ENCODE results near the gene A2M.

The A2M gene

DNA sequence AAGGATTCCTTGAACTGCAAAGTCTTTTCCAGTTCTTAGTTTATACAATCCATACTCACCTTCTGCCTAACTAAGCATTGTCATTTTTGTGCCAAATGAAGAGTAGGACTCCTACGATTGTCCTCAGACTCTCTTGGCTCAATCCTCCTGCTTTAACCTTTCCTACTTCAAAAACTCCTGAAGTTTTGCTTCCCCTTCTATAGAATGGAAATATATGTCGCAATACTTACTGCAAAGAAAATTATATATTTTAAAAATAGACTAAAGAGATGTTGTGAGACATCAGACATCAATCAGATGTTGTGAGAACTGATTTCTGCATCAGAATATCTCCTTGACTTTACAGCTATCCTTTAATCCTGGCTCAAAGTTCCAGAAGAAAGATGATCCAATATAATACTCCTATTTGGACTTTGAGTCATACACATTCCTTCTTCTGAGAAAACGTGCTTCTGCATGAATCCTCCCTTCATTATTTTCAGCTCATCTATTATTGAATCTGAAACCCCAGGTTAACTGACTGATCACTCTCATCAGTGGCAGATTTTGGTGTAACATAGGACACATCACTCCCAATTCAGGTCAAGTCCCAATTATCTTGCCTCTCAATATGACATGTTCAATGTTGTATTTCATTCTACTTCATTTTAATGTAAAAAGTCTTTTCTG is 48.8 kb downstream of the A2M start:
- no peak for DNase-seq (ENCODE audit: low read depth)
- H3K4me3 ChIP-seq (ENCODE audit: low read length): no peak overlapping the region
- TF ChIP-seq, protein P1, sequence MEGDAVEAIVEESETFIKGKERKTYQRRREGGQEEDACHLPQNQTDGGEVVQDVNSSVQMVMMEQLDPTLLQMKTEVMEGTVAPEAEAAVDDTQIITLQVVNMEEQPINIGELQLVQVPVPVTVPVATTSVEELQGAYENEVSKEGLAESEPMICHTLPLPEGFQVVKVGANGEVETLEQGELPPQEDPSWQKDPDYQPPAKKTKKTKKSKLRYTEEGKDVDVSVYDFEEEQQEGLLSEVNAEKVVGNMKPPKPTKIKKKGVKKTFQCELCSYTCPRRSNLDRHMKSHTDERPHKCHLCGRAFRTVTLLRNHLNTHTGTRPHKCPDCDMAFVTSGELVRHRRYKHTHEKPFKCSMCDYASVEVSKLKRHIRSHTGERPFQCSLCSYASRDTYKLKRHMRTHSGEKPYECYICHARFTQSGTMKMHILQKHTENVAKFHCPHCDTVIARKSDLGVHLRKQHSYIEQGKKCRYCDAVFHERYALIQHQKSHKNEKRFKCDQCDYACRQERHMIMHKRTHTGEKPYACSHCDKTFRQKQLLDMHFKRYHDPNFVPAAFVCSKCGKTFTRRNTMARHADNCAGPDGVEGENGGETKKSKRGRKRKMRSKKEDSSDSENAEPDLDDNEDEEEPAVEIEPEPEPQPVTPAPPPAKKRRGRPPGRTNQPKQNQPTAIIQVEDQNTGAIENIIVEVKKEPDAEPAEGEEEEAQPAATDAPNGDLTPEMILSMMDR (conservative IDR thresholded peaks at IDR 0.05; ENCODE audit: low read depth, low read length): no peak

DNA sequence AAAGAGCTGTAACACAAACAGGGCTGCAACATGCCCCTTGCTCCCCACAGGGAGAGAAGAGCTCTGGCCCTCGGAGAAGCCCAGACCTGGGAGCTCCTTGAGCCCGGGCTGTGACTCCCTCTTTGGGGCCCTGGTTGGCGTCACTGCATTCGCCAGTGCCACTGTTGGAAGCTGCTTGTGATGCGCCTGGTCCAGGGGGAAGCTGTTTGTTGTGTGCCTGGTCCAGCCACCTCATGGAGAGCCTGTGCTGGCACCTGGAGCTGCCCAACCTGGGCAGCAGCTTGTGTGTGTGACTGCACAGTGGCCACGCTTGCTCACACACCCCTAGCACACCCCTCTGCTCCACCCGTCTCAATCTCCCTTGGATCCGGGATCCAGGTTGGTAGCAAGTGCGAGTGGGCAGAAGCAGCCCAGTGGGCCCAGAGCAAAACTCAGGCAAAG is 49.5 kb downstream of the A2M start:
- DNase-seq (ENCODE audit: low read depth): no peak
- TF ChIP-seq, protein P1 (conservative IDR thresholded peaks at IDR 0.05; ENCODE audit: low read depth, low read length): no peak

DNA sequence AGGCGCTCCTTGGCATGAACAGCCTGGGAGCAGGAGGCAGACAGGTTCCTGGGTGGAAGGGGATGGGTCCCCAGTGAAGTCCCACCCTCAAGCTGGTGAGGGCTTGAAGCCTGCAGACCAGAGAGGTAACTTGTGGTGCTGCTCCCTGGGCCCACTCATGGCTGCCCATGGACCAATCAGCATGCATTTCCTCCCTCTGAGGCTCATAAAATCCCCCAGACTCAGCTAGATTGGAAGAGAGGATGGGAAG is 50.2 kb downstream of the A2M start:
- no peak for DNase-seq (ENCODE audit: low read depth)
- TF ChIP-seq, protein P1 (conservative IDR thresholded peaks at IDR 0.05; ENCODE audit: low read depth, low read length): no peak
- peak overlapping the region; percentile 75 for H3K4me3 ChIP-seq (ENCODE audit: low read length)

More for the DNA sequence above, 49.5 kb downstream of the A2M start:
- H3K4me3 ChIP-seq (ENCODE audit: low read length): no peak overlapping the region

DNA sequence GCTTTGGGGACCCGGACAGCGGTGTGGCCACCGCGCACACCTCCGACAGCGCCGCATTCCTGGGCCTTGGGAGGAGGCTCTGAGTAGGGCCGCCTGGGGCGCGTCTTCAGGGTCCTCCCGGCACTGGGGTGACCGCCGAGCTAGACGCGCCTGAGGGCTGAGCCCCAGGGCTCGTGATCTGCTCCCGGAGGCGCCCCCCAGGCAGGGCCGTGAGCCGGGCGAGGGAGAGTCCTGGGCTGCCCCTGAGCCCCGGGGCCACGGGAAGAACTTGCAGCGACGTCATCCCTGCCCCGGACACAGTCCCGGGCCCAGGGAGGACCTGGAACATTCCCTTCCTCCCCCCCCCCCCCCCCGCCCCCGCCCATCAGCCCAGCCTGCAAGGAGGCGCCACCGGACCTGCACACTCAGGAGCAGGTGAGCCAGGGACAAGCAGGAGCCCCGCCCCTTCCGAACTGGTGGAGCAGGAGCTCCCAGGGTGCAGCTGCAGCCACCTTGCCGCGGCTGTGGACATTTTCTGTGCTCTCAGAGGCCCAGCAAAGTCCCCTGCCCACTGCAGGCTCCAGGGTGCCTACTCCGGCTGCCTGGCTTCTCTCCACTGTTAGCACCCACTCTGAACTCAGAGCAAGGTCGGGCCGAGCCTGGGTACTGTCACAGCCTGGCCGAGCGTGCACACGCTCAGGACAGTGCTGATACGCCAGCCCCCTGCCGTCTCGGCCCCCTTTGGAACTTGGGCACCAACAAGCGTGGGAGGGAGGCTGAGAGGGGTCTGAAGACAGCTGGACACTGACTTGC is 50.7 kb downstream of the A2M start:
- peak overlapping the region; percentile 75 for H3K4me3 ChIP-seq (ENCODE audit: low read length)
- no peak for DNase-seq (ENCODE audit: low read depth)
- TF ChIP-seq, protein P1 (conservative IDR thresholded peaks at IDR 0.05; ENCODE audit: low read depth, low read length): no peak

DNA sequence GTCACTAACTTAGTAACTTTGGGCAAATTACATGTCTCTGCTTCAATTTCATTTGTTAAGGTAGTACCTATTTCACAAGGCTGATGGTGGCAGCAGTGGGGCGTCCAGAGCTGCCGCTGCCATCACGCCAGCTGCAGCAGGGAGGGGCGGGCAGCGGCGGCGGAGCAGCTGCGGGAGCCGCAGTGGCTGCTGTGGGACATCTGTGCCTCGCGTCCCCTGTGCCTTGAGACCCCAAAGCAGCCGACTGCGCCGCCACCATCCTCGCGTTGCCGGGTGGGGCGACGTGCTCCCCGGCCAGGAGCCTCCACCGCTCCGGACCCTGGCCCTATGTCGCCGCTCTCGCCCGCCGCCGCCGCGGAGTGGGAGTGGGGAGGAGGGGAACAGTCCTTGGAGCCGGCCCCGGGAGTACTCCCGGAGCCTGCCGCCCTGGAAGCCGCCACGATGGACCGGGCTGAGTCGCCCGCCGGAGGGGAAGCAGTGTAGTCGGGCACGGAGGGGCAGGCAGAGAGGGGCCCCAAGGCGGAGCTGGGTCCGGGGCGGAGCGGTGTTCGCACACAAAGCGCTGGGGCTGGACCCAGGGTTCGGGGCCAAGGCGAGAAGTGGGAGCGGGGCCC is 51.4 kb downstream of the A2M start:
- H3K4me3 ChIP-seq (ENCODE audit: low read length): peak overlapping the region; percentile 75
- DNase-seq (ENCODE audit: low read depth): no peak
- TF ChIP-seq, protein P1 (conservative IDR thresholded peaks at IDR 0.05; ENCODE audit: low read depth, low read length): peak; percentile 54

DNA sequence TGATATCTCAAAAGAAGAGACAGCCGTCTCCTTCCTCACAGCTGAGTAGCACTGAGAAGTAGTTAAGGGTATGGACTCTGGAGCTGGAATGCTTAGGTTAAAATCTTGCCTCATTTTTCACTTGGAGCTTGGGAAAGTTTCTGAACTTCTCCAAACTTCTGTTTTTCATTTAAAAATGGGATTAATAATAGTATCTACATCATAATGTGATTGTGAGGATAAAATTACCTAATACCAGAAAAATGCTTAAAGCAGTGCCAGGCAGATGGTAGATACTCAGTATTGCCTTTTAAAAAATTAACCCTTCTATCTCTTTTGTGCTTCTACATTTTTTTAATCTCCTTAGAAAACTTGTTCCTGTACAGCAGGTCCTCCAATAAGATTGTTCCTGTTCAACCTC is 63.1 kb downstream of the A2M start:
- no peak for DNase-seq (ENCODE audit: low read depth)
- TF ChIP-seq, protein P1 (conservative IDR thresholded peaks at IDR 0.05; ENCODE audit: low read depth, low read length): no peak

More for the DNA sequence above, 63.1 kb downstream of the A2M start:
- no peak overlapping the region for H3K4me3 ChIP-seq (ENCODE audit: low read length)

Data from retinal pigment epithelial cell (primary cell).